ENCODE measurements around the gene TUBA3E. TPM values are rescaled to one million over a fixed set of nuclear protein-coding genes. Genes with fewer than 3 reads are reported as not detected.
"Not testable (repeated sequence)": the region's sequence is repeated elsewhere in the genome, so short reads cannot be mapped to it uniquely, and the experiment has no call there.

The TUBA3E gene
- total RNA-seq, 4 donors from 2014 or later = not detected

DNA sequence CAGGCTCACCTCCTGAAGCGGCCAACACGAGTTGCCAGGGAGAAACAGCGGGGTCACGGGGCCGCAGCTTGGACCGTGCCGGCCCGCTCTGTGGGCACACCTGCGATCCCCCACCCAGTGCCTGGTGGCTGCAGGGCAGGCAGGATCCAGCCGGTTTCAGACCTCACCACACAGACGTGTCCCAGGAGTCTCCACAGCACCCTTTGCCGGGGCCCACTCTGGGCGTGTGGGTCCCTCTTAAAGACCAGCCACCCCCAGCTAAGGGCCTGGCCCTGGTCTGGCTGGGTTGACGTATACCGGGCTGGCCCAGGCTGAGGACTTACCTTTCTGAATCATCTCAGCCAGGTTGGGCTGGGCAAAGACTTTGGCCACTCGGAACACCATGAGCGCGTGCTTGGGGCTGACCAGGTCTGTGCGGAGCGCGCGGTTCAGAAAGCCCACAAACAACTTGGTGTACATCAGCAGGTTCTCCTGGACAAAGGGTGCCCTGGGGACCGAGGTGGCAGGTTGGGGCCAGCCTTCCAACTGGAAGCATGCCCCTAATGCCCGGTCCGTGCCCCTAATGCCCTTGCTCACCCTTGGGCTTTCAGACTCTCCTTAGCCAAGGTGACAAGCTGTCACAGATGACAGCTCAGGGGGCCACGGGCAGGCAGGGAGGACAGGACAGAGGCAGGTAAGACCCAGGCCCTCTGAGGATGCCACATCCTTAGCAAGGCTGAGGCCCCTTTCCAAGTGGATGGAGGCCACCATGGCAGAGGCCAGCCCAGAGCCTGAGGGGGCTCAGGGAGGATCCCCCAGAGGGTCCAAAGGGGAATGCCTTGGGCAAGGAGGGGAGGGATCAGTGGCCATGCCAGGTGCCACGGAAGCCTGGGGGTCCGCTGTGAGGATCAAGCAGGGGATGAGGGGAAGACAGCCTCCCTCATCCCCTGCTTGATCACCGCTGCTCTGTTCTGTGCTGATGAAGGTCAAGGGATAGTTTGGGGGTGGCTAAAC, 43.2 kb downstream of the TUBA3E start:
- DNase-seq (ENCODE audit: low spot score in 2 of 2) = no peak
- intact Hi-C loops (cut with DNase I; ENCODE audit: low total_unique reads) = no loop called here
- no peak overlapping the region for H3K4me3 ChIP-seq (ENCODE audit: low read depth, poor library complexity, severe bottlenecking)
- TF ChIP-seq POLR2A (IDR thresholded peaks at IDR 0.05) (no peak), CTCF (IDR thresholded peaks at IDR 0.05) (no peak)
- WGBS, 2 donors = 96 to 97% methylated on average over 20 to 21 of the region's 29 CpGs

- DNase-seq (ENCODE audit: low spot score in 2 of 2); intact Hi-C loops (cut with DNase I; ENCODE audit: low total_unique reads): not testable (repeated sequence)
- 93 to 96% methylated on average over 5 to 6 of the region's 8 CpGs for WGBS, 2 donors
Measured at GRCh38 chr2:130154423-130154770, 43.8 kb downstream of the TUBA3E start.

DNA sequence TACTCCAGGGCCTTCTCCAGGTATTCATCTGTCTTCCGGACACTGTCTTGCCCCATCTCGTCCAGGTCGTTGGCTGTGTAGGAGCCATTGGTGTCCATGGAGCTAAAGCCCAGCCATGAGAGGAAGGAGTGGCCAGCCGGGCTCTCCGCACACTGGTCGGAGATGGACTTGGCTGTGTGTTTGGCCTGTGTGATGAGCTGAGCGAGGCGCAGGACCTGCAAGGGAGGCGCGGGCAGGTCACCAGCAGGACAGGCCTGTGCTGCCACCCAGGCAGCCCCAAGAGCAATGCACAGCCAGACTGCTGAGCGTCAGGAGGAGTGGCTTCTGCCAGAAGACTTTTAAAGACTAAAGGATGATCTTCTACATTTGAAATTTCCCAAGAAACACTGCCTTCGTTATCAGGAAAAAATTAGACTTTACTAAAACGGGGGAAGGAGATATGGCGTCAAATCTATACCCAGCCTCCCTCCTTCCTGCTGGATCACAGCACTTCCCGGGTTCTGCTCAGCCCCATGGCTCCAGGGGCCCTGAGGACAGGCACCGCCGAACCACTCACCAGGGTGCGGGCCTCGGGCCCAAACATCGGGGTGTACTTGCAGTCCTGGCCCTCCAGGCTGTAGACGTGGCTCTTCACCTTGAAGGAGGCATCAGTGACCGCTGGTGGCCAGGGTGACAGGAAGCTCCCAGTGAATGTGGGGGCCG, 44.4 kb downstream of the TUBA3E start:
- DNase-seq (ENCODE audit: low spot score in 2 of 2); intact Hi-C loops (cut with DNase I; ENCODE audit: low total_unique reads); H3K4me3 ChIP-seq (ENCODE audit: low read depth, poor library complexity, severe bottlenecking): not testable (repeated sequence)
- WGBS, 2 donors = 87 to 90% methylated on average over 14 to 15 of the region's 23 CpGs

More at GRCh38 chr2:130154423-130154770, 43.8 kb downstream of the TUBA3E start:
- not testable (repeated sequence) for H3K4me3 ChIP-seq (ENCODE audit: low read depth, poor library complexity, severe bottlenecking)

DNA sequence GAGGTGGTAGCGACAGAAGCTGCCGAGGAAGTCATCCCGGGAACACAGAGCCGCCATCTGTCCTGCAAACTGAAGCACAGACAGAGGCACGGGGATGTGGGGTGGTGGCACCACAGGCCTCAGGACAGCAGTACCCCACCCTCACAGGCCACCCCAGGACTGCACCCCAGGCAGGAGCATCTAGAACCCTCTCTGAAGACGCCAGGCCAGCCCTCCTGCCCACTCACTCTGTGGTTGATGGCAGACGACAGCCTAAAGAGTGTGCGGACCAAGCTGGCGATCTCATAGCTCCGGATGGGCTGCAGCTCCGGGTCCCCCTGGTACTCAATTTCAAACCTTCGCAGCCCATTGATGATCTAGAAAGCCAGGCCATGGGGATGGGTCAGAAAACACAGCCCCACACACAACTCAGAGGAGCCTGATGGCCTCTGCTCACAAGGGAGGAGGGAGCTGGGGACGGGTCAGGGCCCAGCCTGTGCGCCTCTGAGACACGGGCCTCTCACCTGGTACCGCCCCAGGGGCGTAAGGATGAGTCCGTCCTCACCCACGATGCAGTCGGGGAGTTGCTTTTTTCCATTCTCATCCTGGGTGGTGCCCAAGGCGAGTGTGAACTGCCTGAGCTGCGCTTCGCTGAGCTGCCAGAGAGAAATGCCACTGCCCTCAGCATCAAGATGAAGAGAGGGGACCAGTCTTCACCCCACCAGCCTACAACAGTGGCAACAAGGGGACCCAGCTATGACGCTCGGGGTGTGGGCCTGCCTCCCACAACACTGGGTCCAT, 45.2 kb downstream of the TUBA3E start:
- TF ChIP-seq POLR2A (IDR thresholded peaks at IDR 0.05) (no peak), CTCF (IDR thresholded peaks at IDR 0.05) (no peak)
- no peak for DNase-seq (ENCODE audit: low spot score in 2 of 2)
- intact Hi-C loops (cut with DNase I; ENCODE audit: low total_unique reads) = no loop called here
- WGBS, 2 donors = 84% methylated on average over 20 to 21 of the region's 25 CpGs
- no peak overlapping the region for H3K4me3 ChIP-seq (ENCODE audit: low read depth, poor library complexity, severe bottlenecking)

- intact Hi-C loops (cut with DNase I; ENCODE audit: low total_unique reads) = not testable (repeated sequence)
Measured at GRCh38 chr2:130152136-130152815, 46.0 kb downstream of the TUBA3E start.

GRCh38 chr2:130151145-130151512, 47.1 kb downstream of the TUBA3E start:
- intact Hi-C loops (cut with DNase I; ENCODE audit: low total_unique reads); H3K4me3 ChIP-seq (ENCODE audit: low read depth, poor library complexity, severe bottlenecking); DNase-seq (ENCODE audit: low spot score in 2 of 2): not testable (repeated sequence)
- 65 to 66% methylated on average over 5 of the region's 5 CpGs for WGBS, 2 donors

More at GRCh38 chr2:130152136-130152815, 46.0 kb downstream of the TUBA3E start:
- 89 to 91% methylated on average over 6 to 27 of the region's 27 CpGs for WGBS, 2 donors
- DNase-seq (ENCODE audit: low spot score in 2 of 2); H3K4me3 ChIP-seq (ENCODE audit: low read depth, poor library complexity, severe bottlenecking): not testable (repeated sequence)

Data from lower leg skin (tissue), 4 donors.